ENCODE measurements around the gene QPCTL. TPM values are rescaled to one million over a fixed set of nuclear protein-coding genes. Genes with fewer than 3 reads are reported as not detected.

Gene QPCTL
- total and polyA plus RNA-seq, 9 of the 15 experiments (the other 6 are each of a cell fraction or from before 2014, with no cell fraction given) = 0.99 to 31.3 (median 12.7) TPM

DNA sequence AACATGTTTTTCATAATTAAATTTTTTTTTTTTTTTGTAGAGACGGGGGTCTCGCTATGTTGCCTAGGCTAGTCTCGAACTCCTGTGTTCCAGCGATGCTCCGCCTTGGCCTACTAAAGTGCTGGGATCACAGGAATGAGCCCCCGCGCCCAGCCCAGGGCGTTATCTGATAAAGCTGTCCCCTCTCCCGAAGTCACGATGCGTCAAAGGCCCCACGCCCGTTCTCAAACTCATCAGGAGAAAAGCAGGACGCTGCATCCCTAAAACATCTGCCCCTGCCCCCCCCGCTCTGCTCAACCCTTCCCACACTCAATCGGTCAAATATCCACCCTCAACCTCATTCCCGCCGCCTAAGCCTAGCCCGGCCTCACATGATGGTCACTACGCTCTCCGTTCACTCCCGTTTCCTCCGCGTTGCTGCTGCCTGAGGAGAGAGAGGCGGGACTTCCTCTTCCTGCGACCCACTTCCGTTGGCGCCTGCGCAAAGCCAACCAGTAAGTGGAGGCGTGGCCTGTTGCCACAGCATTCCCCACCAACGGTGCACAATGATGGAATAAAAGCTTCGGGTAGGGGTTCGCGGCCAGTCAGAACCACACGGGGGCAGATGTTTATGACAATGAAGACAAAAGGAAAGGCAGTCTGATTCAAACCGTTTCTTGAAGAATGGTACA lies 815 bp upstream of the QPCTL start, which contains the start of gene SNRPD2 (continued):
- TF ChIP-seq, protein P1, sequence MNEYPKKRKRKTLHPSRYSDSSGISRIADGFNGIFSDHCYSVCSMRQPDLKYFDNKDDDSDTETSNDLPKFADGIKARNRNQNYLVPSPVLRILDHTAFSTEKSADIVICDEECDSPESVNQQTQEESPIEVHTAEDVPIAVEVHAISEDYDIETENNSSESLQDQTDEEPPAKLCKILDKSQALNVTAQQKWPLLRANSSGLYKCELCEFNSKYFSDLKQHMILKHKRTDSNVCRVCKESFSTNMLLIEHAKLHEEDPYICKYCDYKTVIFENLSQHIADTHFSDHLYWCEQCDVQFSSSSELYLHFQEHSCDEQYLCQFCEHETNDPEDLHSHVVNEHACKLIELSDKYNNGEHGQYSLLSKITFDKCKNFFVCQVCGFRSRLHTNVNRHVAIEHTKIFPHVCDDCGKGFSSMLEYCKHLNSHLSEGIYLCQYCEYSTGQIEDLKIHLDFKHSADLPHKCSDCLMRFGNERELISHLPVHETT (CRISPR knock-in tag; conservative IDR thresholded peaks at IDR 0.05 in 1 of 2, IDR thresholded peaks at IDR 0.05 in 1 of 2) = peak in 1 of 2 experiments; percentile 91; a peak in 2 of 4 replicates
- TF ChIP-seq DIDO1 (tag; IDR thresholded peaks at IDR 0.05; ENCODE audit: low read depth) (no peak; the same call in 1 of the 2 replicates), ZC3H8 (IDR thresholded peaks at IDR 0.05) (no peak), FOSL1 (tag; conservative IDR thresholded peaks at IDR 0.05) (no peak), KLF1 (tag; IDR thresholded peaks at IDR 0.05) (peak; percentile 53; the same call in 1 of the 2 replicates), ZNF695 (CRISPR knock-in tag; IDR thresholded peaks at IDR 0.05) (no peak), SAFB2 (IDR thresholded peaks at IDR 0.05; ENCODE audit: borderline replicate concordance, low read depth, low read length, severe bottlenecking) (no peak), MBD2 (IDR thresholded peaks at IDR 0.05; ENCODE audit: borderline replicate concordance, low read depth) (peak; percentile 66; the same call in 1 of the 2 replicates), NFXL1 (CRISPR knock-in tag; IDR thresholded peaks at IDR 0.05) (no peak), RHOXF2B (CRISPR knock-in tag; conservative IDR thresholded peaks at IDR 0.05) (no peak), ZNF75A (CRISPR knock-in tag; IDR thresholded peaks at IDR 0.05) (no peak)
- TF ChIP-seq, protein P2, sequence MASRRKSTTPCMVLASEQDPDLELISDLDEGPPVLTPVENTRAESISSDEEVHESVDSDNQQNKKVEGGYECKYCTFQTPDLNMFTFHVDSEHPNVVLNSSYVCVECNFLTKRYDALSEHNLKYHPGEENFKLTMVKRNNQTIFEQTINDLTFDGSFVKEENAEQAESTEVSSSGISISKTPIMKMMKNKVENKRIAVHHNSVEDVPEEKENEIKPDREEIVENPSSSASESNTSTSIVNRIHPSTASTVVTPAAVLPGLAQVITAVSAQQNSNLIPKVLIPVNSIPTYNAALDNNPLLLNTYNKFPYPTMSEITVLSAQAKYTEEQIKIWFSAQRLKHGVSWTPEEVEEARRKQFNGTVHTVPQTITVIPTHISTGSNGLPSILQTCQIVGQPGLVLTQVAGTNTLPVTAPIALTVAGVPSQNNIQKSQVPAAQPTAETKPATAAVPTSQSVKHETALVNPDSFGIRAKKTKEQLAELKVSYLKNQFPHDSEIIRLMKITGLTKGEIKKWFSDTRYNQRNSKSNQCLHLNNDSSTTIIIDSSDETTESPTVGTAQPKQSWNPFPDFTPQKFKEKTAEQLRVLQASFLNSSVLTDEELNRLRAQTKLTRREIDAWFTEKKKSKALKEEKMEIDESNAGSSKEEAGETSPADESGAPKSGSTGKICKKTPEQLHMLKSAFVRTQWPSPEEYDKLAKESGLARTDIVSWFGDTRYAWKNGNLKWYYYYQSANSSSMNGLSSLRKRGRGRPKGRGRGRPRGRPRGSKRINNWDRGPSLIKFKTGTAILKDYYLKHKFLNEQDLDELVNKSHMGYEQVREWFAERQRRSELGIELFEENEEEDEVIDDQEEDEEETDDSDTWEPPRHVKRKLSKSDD (conservative IDR thresholded peaks at IDR 0.05; ENCODE audit: low read length) = no peak
- TF ChIP-seq, protein P3, sequence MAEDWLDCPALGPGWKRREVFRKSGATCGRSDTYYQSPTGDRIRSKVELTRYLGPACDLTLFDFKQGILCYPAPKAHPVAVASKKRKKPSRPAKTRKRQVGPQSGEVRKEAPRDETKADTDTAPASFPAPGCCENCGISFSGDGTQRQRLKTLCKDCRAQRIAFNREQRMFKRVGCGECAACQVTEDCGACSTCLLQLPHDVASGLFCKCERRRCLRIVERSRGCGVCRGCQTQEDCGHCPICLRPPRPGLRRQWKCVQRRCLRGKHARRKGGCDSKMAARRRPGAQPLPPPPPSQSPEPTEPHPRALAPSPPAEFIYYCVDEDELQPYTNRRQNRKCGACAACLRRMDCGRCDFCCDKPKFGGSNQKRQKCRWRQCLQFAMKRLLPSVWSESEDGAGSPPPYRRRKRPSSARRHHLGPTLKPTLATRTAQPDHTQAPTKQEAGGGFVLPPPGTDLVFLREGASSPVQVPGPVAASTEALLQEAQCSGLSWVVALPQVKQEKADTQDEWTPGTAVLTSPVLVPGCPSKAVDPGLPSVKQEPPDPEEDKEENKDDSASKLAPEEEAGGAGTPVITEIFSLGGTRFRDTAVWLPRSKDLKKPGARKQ (CRISPR knock-in tag; IDR thresholded peaks at IDR 0.05) = no peak
- TF ChIP-seq, protein P4, sequence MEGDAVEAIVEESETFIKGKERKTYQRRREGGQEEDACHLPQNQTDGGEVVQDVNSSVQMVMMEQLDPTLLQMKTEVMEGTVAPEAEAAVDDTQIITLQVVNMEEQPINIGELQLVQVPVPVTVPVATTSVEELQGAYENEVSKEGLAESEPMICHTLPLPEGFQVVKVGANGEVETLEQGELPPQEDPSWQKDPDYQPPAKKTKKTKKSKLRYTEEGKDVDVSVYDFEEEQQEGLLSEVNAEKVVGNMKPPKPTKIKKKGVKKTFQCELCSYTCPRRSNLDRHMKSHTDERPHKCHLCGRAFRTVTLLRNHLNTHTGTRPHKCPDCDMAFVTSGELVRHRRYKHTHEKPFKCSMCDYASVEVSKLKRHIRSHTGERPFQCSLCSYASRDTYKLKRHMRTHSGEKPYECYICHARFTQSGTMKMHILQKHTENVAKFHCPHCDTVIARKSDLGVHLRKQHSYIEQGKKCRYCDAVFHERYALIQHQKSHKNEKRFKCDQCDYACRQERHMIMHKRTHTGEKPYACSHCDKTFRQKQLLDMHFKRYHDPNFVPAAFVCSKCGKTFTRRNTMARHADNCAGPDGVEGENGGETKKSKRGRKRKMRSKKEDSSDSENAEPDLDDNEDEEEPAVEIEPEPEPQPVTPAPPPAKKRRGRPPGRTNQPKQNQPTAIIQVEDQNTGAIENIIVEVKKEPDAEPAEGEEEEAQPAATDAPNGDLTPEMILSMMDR (IDR thresholded peaks at IDR 0.05 in 2 of 3, conservative IDR thresholded peaks at IDR 0.05 in 1 of 3; ENCODE audit: insufficient read depth in 2 of 3, low read depth in 1 of 3, low read length in 3 of 3) = no peak
- TF ChIP-seq, protein P5, sequence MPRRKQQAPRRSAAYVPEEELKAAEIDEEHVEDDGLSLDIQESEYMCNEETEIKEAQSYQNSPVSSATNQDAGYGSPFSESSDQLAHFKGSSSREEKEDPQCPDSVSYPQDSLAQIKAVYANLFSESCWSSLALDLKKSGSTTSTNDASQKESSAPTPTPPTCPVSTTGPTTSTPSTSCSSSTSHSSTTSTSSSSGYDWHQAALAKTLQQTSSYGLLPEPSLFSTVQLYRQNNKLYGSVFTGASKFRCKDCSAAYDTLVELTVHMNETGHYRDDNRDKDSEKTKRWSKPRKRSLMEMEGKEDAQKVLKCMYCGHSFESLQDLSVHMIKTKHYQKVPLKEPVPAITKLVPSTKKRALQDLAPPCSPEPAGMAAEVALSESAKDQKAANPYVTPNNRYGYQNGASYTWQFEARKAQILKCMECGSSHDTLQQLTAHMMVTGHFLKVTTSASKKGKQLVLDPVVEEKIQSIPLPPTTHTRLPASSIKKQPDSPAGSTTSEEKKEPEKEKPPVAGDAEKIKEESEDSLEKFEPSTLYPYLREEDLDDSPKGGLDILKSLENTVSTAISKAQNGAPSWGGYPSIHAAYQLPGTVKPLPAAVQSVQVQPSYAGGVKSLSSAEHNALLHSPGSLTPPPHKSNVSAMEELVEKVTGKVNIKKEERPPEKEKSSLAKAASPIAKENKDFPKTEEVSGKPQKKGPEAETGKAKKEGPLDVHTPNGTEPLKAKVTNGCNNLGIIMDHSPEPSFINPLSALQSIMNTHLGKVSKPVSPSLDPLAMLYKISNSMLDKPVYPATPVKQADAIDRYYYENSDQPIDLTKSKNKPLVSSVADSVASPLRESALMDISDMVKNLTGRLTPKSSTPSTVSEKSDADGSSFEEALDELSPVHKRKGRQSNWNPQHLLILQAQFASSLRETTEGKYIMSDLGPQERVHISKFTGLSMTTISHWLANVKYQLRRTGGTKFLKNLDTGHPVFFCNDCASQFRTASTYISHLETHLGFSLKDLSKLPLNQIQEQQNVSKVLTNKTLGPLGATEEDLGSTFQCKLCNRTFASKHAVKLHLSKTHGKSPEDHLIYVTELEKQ (CRISPR knock-in tag; IDR thresholded peaks at IDR 0.05) = no peak

All from K562 (cell line).